Measurements from ENCODE around the gene ATXN7.

The ATXN7 gene

GRCh38 chr3:63911873-63912767 lies 48.5 kb downstream of the ATXN7 start, which contains the start of gene SCAANT1:
TSS of gene SCAANT1 (minus strand) at chr3:63912383.
- TF ChIP-seq CTCF (IDR thresholded peaks at IDR 0.05) (peak; percentile 41; the same call in 1 of the 2 replicates), ZFX (IDR thresholded peaks at IDR 0.05; ENCODE audit: borderline replicate concordance) (no peak)
- peak within 1 kb of the TSS; percentile 88 for H3K27ac ChIP-seq

- H3K27ac ChIP-seq, result peak overlapping the region; percentile 88
- TF ChIP-seq ZFX (IDR thresholded peaks at IDR 0.05; ENCODE audit: borderline replicate concordance), result no peak
- 0 out of 2 replicates have a peak, but pooled peaks have one; percentile 11 for TF ChIP-seq CTCF (IDR thresholded peaks at IDR 0.05)
Measured at GRCh38 chr3:63912768-63913588, 49.3 kb downstream of the ATXN7 start.

GRCh38 chr3:63914312-63914711 lies 50.6 kb downstream of the ATXN7 start:
- no peak overlapping the region for H3K27ac ChIP-seq
- TF ChIP-seq ZFX (IDR thresholded peaks at IDR 0.05; ENCODE audit: borderline replicate concordance), result no peak
- no peak for TF ChIP-seq CTCF (IDR thresholded peaks at IDR 0.05)

- TF ChIP-seq CTCF (IDR thresholded peaks at IDR 0.05), result no peak
- no peak for TF ChIP-seq ZFX (IDR thresholded peaks at IDR 0.05; ENCODE audit: borderline replicate concordance)
- no peak overlapping the region for H3K27ac ChIP-seq
Measured at GRCh38 chr3:63918321-63918720, 54.7 kb downstream of the ATXN7 start.

GRCh38 chr3:63920001-63920400 lies 56.3 kb downstream of the ATXN7 start:
- no peak for TF ChIP-seq CTCF (IDR thresholded peaks at IDR 0.05)
- TF ChIP-seq ZFX (IDR thresholded peaks at IDR 0.05; ENCODE audit: borderline replicate concordance), result no peak
- no peak overlapping the region for H3K27ac ChIP-seq

- no peak overlapping the region for H3K27ac ChIP-seq
- TF ChIP-seq ZFX (IDR thresholded peaks at IDR 0.05; ENCODE audit: borderline replicate concordance) (no peak), CTCF (IDR thresholded peaks at IDR 0.05) (no peak)
Measured at GRCh38 chr3:63921741-63922482, 58.2 kb downstream of the ATXN7 start.

Measured in 22Rv1 (cell line).